GM10248 (cell line): ENCODE measurements around the gene PLCB3.

ENCODE experiments used
- CTCF ChIA-PET: fragments of 300-600 bp; sonication (Branson Sonifier 250); formaldehyde crosslinking; extraction: SDS; loops from one replicate; lab custom pipeline; 2021; ENCODE audit warnings: antibody characterized with exemption; lab: Yijun Ruan, JAX
- POLR2A ChIA-PET: fragments of 350-650 bp; sonication (Branson Sonifier 250); formaldehyde crosslinking; extraction: SDS; loops from one replicate; lab custom pipeline; 2020; ENCODE audit warnings: antibody characterized with exemption; lab: Yijun Ruan, JAX
- DNase-seq: peaks from one replicate; pipeline ENCODE4 v3.0.0; 2012; ENCODE audit errors: extremely low spot score
- TF ChIP-seq, protein P1 (sequence below): IDR thresholded peaks from 2 replicates; pipeline ENCODE4 v1.5.1; 2012; ENCODE audit warnings: mild to moderate bottlenecking, low read depth; ENCODE audit errors: extremely low read depth, missing control alignments, control extremely low read depth

Gene PLCB3

DNA sequence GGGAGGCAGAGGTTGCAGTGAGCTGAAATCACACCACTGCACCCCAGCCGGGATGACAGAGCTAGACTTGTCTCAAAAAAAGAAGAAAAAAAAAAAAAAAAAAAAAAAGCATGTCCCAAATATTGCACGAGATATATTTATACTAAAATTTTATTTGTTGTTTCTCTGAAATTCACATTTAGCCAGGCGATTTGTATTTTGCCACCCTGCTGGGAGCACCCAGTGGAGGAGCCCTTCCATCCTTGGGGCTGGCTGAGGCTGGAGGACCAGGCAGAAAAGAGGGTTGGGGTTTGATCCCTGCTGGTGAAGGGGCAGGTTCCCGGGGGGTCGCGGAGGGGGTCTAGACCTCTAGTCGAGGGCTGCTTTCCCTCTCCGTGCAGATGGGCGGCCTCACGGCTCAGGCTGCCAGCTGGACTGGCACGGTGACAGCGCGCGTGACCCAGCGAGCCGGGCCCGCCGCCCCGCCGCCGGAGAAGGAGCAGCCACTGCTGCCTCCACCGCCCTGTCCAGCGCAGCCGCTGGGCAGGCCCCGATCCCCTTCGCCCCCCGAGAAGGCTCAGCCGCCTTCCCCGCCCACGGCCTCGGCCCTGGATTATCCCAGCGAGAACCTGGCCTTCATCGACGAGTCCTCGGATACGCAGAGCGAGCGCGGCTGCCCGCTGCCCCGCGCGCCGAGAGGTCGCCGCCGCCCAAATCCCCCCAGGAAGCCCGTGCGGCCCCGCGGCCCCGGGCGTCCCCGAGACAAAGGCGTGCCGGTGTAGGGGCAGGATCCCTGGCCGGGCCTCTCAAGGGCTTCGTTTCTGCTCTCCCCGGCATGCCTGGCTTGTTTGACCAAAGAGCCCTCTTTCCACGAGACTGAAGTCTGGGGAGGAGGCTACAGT lies 47.9 kb downstream of the PLCB3 start:
- TF ChIP-seq, protein P1, sequence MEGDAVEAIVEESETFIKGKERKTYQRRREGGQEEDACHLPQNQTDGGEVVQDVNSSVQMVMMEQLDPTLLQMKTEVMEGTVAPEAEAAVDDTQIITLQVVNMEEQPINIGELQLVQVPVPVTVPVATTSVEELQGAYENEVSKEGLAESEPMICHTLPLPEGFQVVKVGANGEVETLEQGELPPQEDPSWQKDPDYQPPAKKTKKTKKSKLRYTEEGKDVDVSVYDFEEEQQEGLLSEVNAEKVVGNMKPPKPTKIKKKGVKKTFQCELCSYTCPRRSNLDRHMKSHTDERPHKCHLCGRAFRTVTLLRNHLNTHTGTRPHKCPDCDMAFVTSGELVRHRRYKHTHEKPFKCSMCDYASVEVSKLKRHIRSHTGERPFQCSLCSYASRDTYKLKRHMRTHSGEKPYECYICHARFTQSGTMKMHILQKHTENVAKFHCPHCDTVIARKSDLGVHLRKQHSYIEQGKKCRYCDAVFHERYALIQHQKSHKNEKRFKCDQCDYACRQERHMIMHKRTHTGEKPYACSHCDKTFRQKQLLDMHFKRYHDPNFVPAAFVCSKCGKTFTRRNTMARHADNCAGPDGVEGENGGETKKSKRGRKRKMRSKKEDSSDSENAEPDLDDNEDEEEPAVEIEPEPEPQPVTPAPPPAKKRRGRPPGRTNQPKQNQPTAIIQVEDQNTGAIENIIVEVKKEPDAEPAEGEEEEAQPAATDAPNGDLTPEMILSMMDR: no peak
- CTCF ChIA-PET: interaction anchor here (1.8 kb wide), 1 partner anchor 95 kb away, joined by 5 read pairs; no protein-coding TSS in a partner anchor
- DNase-seq: no peak
- POLR2A ChIA-PET: no interaction called here

DNA sequence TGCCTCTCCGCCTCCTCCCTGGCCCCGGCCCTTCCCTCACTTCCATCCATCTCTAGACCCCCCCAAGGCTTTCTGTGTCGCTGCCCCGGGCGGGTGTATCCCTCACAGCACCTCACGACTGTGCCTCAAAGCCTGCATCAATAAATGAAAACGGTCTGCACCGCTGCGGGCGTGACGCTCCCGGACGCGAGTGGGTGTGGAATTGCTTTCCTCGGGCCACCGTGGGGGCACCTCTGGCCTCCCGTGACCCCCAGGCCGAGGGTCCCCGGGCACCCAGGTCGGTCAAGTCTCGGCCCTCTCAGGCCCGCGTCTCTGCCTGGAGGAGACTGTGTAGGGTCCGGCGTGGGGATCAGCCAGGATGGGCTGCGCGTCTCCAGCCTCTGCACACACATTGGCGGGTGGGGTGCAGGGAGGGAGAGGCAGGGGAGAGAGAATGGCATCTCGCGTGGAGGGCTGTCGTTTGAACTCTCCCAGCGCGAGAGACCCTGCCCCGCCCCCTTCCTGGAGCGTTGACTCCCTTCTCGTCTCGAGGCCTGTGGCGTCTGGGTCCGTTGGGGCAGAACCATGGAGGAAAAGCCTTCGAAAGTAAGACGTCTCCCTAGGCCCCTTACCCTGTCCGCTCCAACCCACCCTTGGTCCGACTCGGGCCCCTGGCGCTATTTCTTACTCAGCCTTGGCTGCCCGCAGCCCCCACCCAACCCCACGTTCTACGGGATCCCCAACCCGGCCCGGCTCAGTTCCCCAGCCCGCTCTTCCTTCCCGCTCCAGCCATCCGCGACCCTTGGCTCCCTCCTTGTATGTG lies 48.7 kb downstream of the PLCB3 start, which contains the start of gene CATSPERZ:
Gene CATSPERZ (plus strand): TSS at position 512 of the 802 bp plus-strand sequence. CDS start 53 bp downstream, at position 565.
- TF ChIP-seq, protein P1: no peak
- ChIA-PET CTCF (interaction anchor here (0.7 to 5.8 kb wide), 29 partner anchors 10 to 360 kb away, joined by 3 to 219 read pairs (median 6); partner anchors contain the start of genes BAD, CCDC88B, FERMT3 and GPR137), POLR2A (interaction anchor here (1.2 kb wide), 1 partner anchor 28 kb away, joined by 3 read pairs; no protein-coding TSS in a partner anchor)
- DNase-seq: no peak

DNA sequence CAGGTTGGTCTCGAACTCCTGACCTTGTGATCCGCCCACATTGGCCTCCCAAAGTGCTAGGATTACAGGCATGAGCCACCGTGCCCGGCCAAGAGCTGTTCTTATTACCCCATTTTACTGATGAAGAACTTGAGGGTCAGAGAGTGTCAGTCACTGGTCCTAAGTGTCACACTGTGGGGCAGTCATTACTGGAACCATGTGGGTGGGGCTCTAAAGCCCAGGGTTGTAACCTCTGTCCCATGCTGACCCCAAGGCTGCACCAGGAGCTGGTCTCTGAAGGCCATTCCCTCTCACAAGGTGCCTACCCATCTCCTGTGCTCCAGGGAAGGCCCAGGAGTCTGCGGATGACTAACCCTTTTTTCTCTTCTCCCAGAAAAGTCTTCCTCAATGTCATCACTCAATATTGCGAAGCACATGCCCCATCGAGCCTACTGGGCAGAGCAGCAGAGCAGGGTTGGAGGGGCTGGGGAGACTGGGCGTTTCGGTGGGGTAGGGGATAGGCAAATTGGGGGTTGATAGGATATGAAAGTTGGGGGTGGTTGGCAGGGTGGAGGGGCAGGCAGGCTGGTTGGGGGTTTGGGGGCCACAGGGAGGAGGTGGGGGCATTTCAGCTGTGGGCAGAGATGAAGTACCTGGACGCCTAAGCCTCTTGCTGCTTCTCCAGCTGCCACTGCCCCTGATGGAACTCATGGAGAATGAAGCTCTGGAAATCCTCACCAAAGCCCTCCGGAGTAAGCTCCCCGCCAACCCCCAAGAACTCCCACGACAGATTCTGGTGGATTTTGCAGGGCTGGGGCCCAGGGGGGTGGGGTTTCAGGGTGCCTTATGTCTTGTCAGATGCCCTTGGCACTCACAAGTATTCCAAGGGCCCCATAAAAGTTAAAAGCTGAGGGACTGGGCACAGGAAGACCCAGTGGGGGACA lies 52.0 kb downstream of the PLCB3 start:
- TF ChIP-seq, protein P1: no peak
- no peak for DNase-seq
- ChIA-PET POLR2A (interaction anchor here (0.6 to 2.0 kb wide), 5 partner anchors 9 to 739 kb away, joined by 6 to 18 read pairs (median 8); partner anchors contain the start of genes FERMT3, PRDX5 and TRMT112), CTCF (interaction anchor here (1.1 to 5.8 kb wide), 26 partner anchors 10 to 302 kb away, joined by 3 to 219 read pairs (median 10); partner anchors contain the start of genes BAD, FERMT3, GPR137 and KCNK4)

DNA sequence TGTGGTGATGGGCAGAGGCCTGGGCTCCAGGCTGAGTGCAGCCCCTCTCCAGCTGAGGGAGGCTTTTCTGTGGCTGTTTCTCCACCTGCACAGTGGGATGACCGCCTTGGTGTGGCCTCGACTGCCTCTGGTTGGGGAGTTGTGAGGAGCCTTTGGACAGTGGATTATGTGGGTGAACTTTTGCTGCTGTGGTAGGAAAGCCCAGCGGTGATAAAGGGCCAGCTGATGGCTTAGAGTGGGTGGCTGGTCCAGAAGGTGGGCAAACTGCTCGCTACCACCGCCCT lies 52.6 kb downstream of the PLCB3 start:
- POLR2A ChIA-PET: interaction anchor here (1.0 to 2.0 kb wide), 3 partner anchors 14 to 100 kb away, joined by 8 to 18 read pairs (median 8); partner anchors contain the start of genes FERMT3, PRDX5 and TRMT112
- TF ChIP-seq, protein P1: peak; percentile 1

DNA sequence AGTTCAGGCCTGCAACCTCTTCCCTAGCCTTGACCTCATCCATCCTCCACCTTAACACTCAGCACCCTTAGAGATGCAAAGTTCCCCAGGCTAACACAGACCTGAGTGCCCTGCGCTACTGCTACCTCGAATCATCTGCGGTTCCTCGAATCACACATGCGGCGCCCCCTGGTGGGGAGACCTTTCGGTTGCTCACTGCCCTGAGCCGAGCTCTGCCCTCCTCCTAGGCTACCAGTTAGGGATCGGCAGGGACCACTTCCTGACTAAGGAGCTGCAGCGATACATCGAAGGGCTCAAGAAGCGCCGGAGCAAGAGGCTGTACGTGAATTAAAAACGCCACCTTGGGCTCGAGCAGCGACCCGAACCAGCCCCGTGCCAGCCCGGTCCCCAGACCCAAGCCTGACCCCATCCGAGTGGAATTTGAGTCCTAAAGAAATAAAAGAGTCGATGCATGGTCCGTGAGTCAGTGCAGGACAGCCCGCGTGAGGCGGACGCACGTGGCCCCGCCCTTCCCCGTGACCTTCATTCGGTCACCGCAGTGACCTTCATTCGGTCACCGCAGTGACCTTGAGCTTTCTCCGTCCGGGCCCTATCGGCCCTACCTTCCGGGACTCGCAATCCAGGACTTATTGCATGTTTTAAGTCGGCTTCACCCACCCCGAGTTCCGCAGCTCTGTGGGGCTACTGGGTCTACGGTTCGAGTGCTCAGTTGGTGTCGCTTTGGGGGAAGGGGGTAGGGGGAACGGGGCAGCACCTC lies 53.2 kb downstream of the PLCB3 start:
- TF ChIP-seq, protein P1: peak; percentile 90
- CTCF ChIA-PET: interaction anchor here (0.6 to 5.8 kb wide), 35 partner anchors 8 to 384 kb away, joined by 3 to 219 read pairs (median 8); partner anchors contain the start of genes BAD, CCDC88B, FERMT3 and GPR137
- POLR2A ChIA-PET: interaction anchor here (0.6 to 2.0 kb wide), 5 partner anchors 13 to 119 kb away, joined by 3 to 18 read pairs (median 8); partner anchors contain the start of genes FERMT3, PRDX5, STIP1 and TRMT112
- peak; percentile 86 for DNase-seq

More for the DNA sequence above, 52.6 kb downstream of the PLCB3 start:
- DNase-seq: no peak
- CTCF ChIA-PET: interaction anchor here (0.9 to 5.8 kb wide), 24 partner anchors 9 to 303 kb away, joined by 3 to 219 read pairs (median 10); partner anchors contain the start of genes BAD, FERMT3, GPR137 and KCNK4
